ENCODE data around the gene OSCP1. TPM values are rescaled to one million over a fixed set of nuclear protein-coding genes. Genes with fewer than 3 reads are reported as not detected.

The OSCP1 gene
- total and polyA plus RNA-seq, 2 donors (not counting 3 experiments of a cell fraction or from before 2014, with no cell fraction given), result 4.6 to 8.3 TPM

DNA sequence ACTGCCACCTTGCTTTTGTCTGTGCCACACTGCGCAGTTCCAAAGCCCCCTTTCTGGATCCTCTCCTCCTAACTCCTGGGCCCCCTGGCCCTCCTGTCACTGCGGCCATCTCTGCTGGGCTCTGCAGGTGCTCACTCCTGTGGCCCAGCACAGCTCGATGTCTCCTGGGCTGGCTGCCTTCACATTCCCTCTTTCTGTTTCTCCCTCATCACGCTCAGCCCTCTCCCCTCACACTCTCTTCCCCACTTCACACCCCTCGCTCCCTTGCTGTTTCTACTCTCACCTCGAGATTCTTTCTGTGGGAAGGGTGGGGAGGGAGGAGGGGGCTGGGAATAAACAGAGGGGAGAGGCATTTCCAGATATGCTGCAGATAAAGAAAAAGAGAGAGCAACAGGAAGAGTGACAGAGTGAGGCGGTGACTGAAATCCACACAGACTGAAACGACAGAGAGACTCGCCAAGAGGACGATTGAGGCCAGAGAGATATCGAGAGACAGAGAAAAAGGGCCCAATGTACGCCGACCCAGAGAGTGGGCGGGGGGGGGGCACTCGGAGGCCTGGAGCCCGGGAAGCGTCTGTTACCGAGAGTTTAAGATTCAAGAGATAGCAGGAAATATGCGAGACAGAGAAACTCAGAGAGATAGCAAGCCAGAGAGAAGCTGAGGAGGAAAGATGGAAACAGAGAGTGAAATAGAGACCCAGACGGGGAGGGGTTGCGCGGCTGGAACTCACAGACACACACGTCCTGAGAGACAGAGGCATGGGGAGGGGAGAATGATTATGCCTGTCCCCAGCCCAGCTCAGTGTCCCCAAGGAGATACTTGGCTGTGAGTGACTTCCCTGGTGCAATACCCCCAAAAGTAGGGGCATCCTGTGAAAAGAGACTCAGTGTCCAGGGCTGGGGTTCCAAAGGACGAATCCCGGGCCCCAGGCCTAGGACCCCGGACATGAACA is 31.8 kb upstream of the OSCP1 start:
- dilution Hi-C loops (cut with MboI; ENCODE audit: extremely low pct_ligation_motif_present, low sequenced_read_pairs), result no loop called here
- no TSS peak for BruUV-seq (replicated peaks)
- H3K79me2 ChIP-seq (ENCODE audit: control insufficient read depth, insufficient read depth, low read length), result no peaks in the 10 kb centered on the region
- no peaks in the 10 kb centered on the region for H3K9me1 ChIP-seq (replicated peaks; ENCODE audit: control insufficient read depth, extremely low read depth, insufficient read depth, low read length)
- H3K4me3 ChIP-seq (replicated peaks in 1 of 3; ENCODE audit: insufficient read depth in 1 of 3, low read depth in 1 of 3, low read length in 3 of 3), result no peak overlapping the region
- intact Hi-C loops (cut with micrococcal nuclease), result no loop called here
- POLR2A ChIA-PET, result no interaction called here
- no peaks in the 10 kb centered on the region for H3K9me3 ChIP-seq (replicated peaks; ENCODE audit: control insufficient read depth, insufficient read depth, low read length)
- DNase-seq (ENCODE audit: low read depth, low spot score), result no peak
- CTCF ChIA-PET, result no interaction called here
- H3K27me3 ChIP-seq (ENCODE audit: control insufficient read depth in 2 of 2, insufficient read depth in 2 of 2, low read length in 2 of 2), result peaks cover 0 to 7% of the 10 kb centered on the region in 2 experiments
- no peak overlapping the region for H2AFZ ChIP-seq (ENCODE audit: low read depth, low read length)
- H3K36me3 ChIP-seq (ENCODE audit: control insufficient read depth in 2 of 2, extremely low read depth in 1 of 2, insufficient read depth in 2 of 2, low read length in 2 of 2), result no peaks in the 10 kb centered on the region
- H4K20me1 ChIP-seq (replicated peaks; ENCODE audit: control insufficient read depth, extremely low read depth, insufficient read depth, low read length), result no peaks in the 10 kb centered on the region
- H3K9ac ChIP-seq (replicated peaks; ENCODE audit: extremely low read depth, insufficient read depth, low read length), result no peak overlapping the region
- no peak overlapping the region for H3K27ac ChIP-seq (ENCODE audit: insufficient read depth, low read depth, low read length)
- TF ChIP-seq POLR2AphosphoS5 (IDR thresholded peaks at IDR 0.05; ENCODE audit: insufficient read depth, low read depth, low read length) (no peak), EZH2 (IDR thresholded peaks at IDR 0.05; ENCODE audit: borderline replicate concordance, low read depth, low read length, severe bottlenecking) (no peak)
- TF ChIP-seq, protein P1, sequence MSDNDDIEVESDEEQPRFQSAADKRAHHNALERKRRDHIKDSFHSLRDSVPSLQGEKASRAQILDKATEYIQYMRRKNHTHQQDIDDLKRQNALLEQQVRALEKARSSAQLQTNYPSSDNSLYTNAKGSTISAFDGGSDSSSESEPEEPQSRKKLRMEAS (IDR thresholded peaks at IDR 0.05; ENCODE audit: insufficient read depth, insufficient read length), result no peak
- no peak for FAIRE-seq
- H3K4me2 ChIP-seq (ENCODE audit: insufficient read depth, low read length), result no peak overlapping the region
- no peaks in the 10 kb centered on the region for H3K4me1 ChIP-seq (ENCODE audit: control insufficient read depth, extremely low read depth, insufficient read depth, low read length)

DNA sequence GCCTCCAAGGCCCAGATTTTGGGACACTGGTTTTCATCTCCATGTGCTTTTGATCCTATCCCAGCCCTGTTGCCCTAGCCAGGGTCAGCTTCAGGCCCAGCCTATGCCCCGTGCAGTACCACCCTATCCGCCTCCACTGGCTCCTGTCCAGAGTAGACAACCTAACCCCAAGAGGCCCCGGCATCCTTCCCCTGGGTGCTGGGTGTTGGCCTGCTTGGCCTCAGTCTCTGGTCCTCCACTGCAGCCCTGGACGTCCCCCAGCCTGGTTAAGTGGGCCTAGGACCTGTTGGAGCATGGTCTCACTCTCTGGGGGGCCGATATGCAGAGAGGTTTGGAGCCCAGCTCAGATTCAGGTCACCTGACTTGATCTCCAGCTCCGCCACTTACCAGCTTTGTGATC is 30.8 kb upstream of the OSCP1 start:
- no TSS peak for BruUV-seq (replicated peaks)
- H3K9ac ChIP-seq (replicated peaks; ENCODE audit: extremely low read depth, insufficient read depth, low read length), result no peak overlapping the region

More for the DNA sequence above, 30.8 kb upstream of the OSCP1 start:
- no peak overlapping the region for H2AFZ ChIP-seq (ENCODE audit: low read depth, low read length)
- intact Hi-C loops (cut with micrococcal nuclease), result no loop called here
- POLR2A ChIA-PET, result no interaction called here
- H4K20me1 ChIP-seq (replicated peaks; ENCODE audit: control insufficient read depth, extremely low read depth, insufficient read depth, low read length), result no peaks in the 10 kb centered on the region
- FAIRE-seq (no peak), DNase-seq (ENCODE audit: low read depth, low spot score) (no peak)
- dilution Hi-C loops (cut with MboI; ENCODE audit: extremely low pct_ligation_motif_present, low sequenced_read_pairs), result no loop called here
- H3K27ac ChIP-seq (ENCODE audit: insufficient read depth, low read depth, low read length), result no peak overlapping the region
- no peaks in the 10 kb centered on the region for H3K9me1 ChIP-seq (replicated peaks; ENCODE audit: control insufficient read depth, extremely low read depth, insufficient read depth, low read length)
- no peaks in the 10 kb centered on the region for H3K79me2 ChIP-seq (ENCODE audit: control insufficient read depth, insufficient read depth, low read length)
- H3K27me3 ChIP-seq (ENCODE audit: control insufficient read depth in 2 of 2, insufficient read depth in 2 of 2, low read length in 2 of 2), result peaks cover 0 to 7% of the 10 kb centered on the region in 2 experiments
- no peaks in the 10 kb centered on the region for H3K4me1 ChIP-seq (ENCODE audit: control insufficient read depth, extremely low read depth, insufficient read depth, low read length)
- H3K9me3 ChIP-seq (replicated peaks; ENCODE audit: control insufficient read depth, insufficient read depth, low read length), result no peaks in the 10 kb centered on the region
- H3K4me2 ChIP-seq (ENCODE audit: insufficient read depth, low read length), result no peak overlapping the region
- no peaks in the 10 kb centered on the region for H3K36me3 ChIP-seq (ENCODE audit: control insufficient read depth in 2 of 2, extremely low read depth in 1 of 2, insufficient read depth in 2 of 2, low read length in 2 of 2)
- TF ChIP-seq POLR2AphosphoS5 (IDR thresholded peaks at IDR 0.05; ENCODE audit: insufficient read depth, low read depth, low read length), result no peak
- TF ChIP-seq, protein P1 (IDR thresholded peaks at IDR 0.05; ENCODE audit: insufficient read depth, insufficient read length), result no peak
- no peak for TF ChIP-seq POLR2A (IDR thresholded peaks at IDR 0.05; ENCODE audit: low read depth, low read length)
- TF ChIP-seq EZH2 (IDR thresholded peaks at IDR 0.05; ENCODE audit: borderline replicate concordance, low read depth, low read length, severe bottlenecking), result no peak
- TF ChIP-seq JUN (IDR thresholded peaks at IDR 0.05; ENCODE audit: borderline replicate concordance, insufficient read depth, insufficient read length, low read depth), result no peak
- TF ChIP-seq, protein P2, sequence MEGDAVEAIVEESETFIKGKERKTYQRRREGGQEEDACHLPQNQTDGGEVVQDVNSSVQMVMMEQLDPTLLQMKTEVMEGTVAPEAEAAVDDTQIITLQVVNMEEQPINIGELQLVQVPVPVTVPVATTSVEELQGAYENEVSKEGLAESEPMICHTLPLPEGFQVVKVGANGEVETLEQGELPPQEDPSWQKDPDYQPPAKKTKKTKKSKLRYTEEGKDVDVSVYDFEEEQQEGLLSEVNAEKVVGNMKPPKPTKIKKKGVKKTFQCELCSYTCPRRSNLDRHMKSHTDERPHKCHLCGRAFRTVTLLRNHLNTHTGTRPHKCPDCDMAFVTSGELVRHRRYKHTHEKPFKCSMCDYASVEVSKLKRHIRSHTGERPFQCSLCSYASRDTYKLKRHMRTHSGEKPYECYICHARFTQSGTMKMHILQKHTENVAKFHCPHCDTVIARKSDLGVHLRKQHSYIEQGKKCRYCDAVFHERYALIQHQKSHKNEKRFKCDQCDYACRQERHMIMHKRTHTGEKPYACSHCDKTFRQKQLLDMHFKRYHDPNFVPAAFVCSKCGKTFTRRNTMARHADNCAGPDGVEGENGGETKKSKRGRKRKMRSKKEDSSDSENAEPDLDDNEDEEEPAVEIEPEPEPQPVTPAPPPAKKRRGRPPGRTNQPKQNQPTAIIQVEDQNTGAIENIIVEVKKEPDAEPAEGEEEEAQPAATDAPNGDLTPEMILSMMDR (IDR thresholded peaks at IDR 0.05; ENCODE audit: extremely low read depth in 1 of 2, insufficient read depth in 1 of 2, low read depth in 1 of 2, low read length in 2 of 2), result no peak
- TF ChIP-seq FOS (IDR thresholded peaks at IDR 0.05; ENCODE audit: borderline replicate concordance, insufficient read depth, low read length), result no peak
- TF ChIP-seq GATA2 (IDR thresholded peaks at IDR 0.05; ENCODE audit: insufficient read depth, insufficient read length, low read depth, low read length), result no peak
- TF ChIP-seq MYC (IDR thresholded peaks at IDR 0.05; ENCODE audit: low read depth, low read length), result no peak
- CTCF ChIA-PET, result no interaction called here
- no peak overlapping the region for H3K4me3 ChIP-seq (replicated peaks in 1 of 3; ENCODE audit: insufficient read depth in 1 of 3, low read depth in 1 of 3, low read length in 3 of 3)

Measured in endothelial cell of umbilical vein (primary cell).